Neural crest cell (in vitro differentiated cells): ENCODE measurements around the gene MACIR. TPM values are rescaled to one million over a fixed set of nuclear protein-coding genes. Genes with fewer than 3 reads are reported as not detected.
"Not testable (repeated sequence)": the region's sequence is repeated elsewhere in the genome, so short reads cannot be mapped to it uniquely, and the experiment has no call there.

Experiments
- DNase-seq: peaks from one replicate; pipeline ENCODE4 v3.0.0; 2021; ENCODE audit warnings: low read depth, mixed read lengths, low spot score
- H3K27ac Mint-ChIP-seq: one replicate; pipeline ENCODE4 v1.8.0; 2021; ENCODE audit warnings: mild to moderate bottlenecking, mixed read lengths; ENCODE audit not compliant: unreplicated experiment
- H3K27me3 Mint-ChIP-seq: 2 replicates; pipeline ENCODE4 v1.8.0; 2021; ENCODE audit warnings: low read depth, mild to moderate bottlenecking, mixed read lengths
- H3K36me3 Mint-ChIP-seq: 2 replicates; pipeline ENCODE4 v1.8.0; 2021; ENCODE audit warnings: low read depth, mild to moderate bottlenecking, mixed read lengths
- H3K4me1 Mint-ChIP-seq: 2 replicates; pipeline ENCODE4 v1.8.0; 2021; ENCODE audit warnings: mixed read lengths
- H3K4me3 Mint-ChIP-seq: one replicate; pipeline ENCODE4 v1.8.0; 2021; ENCODE audit warnings: mild to moderate bottlenecking, mixed read lengths
- H3K9me3 Mint-ChIP-seq: 2 replicates; pipeline ENCODE4 v1.8.0; 2021; ENCODE audit warnings: mixed read lengths
- total RNA-seq: library from RNA; stranded (reverse); gene quantifications from 2 replicates; pipeline ENCODE4 v1.2.1, GENCODE V29; 2021
- TF ChIP-seq, protein P1 (sequence below): fragments of 200-600 bp; sonication (generic); conservative IDR thresholded peaks from 2 replicates; pipeline ENCODE4 v1.5.0; 2021; ENCODE audit warnings: antibody characterized with exemption, mild to moderate bottlenecking

The MACIR gene
- total RNA-seq, 1 donor from 2014 or later: 25.7 TPM

GRCh38 chr5:103216697-103217096, 41.9 kb upstream of the MACIR start:
- TF ChIP-seq, protein P1, sequence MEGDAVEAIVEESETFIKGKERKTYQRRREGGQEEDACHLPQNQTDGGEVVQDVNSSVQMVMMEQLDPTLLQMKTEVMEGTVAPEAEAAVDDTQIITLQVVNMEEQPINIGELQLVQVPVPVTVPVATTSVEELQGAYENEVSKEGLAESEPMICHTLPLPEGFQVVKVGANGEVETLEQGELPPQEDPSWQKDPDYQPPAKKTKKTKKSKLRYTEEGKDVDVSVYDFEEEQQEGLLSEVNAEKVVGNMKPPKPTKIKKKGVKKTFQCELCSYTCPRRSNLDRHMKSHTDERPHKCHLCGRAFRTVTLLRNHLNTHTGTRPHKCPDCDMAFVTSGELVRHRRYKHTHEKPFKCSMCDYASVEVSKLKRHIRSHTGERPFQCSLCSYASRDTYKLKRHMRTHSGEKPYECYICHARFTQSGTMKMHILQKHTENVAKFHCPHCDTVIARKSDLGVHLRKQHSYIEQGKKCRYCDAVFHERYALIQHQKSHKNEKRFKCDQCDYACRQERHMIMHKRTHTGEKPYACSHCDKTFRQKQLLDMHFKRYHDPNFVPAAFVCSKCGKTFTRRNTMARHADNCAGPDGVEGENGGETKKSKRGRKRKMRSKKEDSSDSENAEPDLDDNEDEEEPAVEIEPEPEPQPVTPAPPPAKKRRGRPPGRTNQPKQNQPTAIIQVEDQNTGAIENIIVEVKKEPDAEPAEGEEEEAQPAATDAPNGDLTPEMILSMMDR: no peak
- Mint-ChIP-seq H3K36me3 (peaks cover 9% of the 10 kb centered on the region), H3K9me3 (no peaks in the 10 kb centered on the region), H3K4me3 (no peak overlapping the region), H3K4me1 (peaks cover 17% of the 10 kb centered on the region), H3K27me3 (no peaks in the 10 kb centered on the region), H3K27ac (no peak overlapping the region)
- no peak for DNase-seq

DNA sequence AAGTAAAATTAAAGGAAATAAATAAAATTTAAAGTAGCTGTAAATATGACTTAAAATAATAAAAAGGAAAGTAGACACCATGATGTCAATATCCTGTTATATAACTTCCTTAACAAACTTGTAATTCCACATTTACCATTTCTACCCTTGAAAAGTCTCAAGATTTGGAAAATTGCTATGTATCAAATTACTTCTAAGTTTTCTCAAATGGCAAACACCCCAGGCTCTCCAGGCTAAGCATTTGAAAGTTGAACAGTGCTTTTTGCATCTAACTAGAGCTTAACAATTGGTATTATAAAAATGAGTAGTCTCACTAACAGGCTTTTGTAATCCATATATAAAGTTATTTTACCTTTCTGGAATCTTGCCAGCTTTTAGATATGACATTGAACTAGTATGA, 41.5 kb upstream of the MACIR start:
- TF ChIP-seq, protein P1: no peak
- DNase-seq: no peak
- H3K27ac Mint-ChIP-seq: no peak overlapping the region
- no peak overlapping the region for H3K4me3 Mint-ChIP-seq
- H3K4me1 Mint-ChIP-seq: peaks cover 17% of the 10 kb centered on the region
- no peaks in the 10 kb centered on the region for H3K9me3 Mint-ChIP-seq
- H3K27me3 Mint-ChIP-seq: no peaks in the 10 kb centered on the region
- H3K36me3 Mint-ChIP-seq: peaks cover 9% of the 10 kb centered on the region

DNA sequence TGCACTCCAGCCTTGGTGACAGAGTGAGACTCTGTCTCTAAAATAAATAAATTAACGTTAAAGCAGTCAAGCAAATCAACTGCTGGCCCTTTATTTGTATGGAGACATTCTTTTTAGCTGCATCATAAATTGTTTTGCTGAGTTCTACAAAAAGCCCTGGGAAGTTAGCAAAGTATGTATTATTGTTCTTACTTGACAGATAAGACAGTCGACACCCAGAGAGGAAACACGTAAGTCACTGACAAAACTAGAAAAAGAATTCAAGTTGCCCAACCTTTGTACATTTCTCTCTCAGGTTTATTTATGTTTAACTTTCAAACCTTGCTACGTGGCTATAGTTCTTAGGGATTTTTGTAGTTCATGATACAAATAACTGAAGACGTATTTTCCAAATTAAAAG, 40.4 kb upstream of the MACIR start:
- no peak for DNase-seq
- TF ChIP-seq, protein P1: no peak
- H3K9me3 Mint-ChIP-seq: no peaks in the 10 kb centered on the region
- no peak overlapping the region for H3K27ac Mint-ChIP-seq
- no peak overlapping the region for H3K4me3 Mint-ChIP-seq
- H3K4me1 Mint-ChIP-seq: peaks cover 17% of the 10 kb centered on the region
- peaks cover 9% of the 10 kb centered on the region for H3K36me3 Mint-ChIP-seq
- no peaks in the 10 kb centered on the region for H3K27me3 Mint-ChIP-seq

- H3K4me1 Mint-ChIP-seq: peaks cover 10% of the 10 kb centered on the region
- not testable (repeated sequence) for DNase-seq, H3K4me3 Mint-ChIP-seq, H3K9me3 Mint-ChIP-seq, H3K27me3 Mint-ChIP-seq, H3K27ac Mint-ChIP-seq, H3K36me3 Mint-ChIP-seq
These were observed 39.5 kb upstream of the MACIR start for GRCh38 chr5:103219074-103219473.

DNA sequence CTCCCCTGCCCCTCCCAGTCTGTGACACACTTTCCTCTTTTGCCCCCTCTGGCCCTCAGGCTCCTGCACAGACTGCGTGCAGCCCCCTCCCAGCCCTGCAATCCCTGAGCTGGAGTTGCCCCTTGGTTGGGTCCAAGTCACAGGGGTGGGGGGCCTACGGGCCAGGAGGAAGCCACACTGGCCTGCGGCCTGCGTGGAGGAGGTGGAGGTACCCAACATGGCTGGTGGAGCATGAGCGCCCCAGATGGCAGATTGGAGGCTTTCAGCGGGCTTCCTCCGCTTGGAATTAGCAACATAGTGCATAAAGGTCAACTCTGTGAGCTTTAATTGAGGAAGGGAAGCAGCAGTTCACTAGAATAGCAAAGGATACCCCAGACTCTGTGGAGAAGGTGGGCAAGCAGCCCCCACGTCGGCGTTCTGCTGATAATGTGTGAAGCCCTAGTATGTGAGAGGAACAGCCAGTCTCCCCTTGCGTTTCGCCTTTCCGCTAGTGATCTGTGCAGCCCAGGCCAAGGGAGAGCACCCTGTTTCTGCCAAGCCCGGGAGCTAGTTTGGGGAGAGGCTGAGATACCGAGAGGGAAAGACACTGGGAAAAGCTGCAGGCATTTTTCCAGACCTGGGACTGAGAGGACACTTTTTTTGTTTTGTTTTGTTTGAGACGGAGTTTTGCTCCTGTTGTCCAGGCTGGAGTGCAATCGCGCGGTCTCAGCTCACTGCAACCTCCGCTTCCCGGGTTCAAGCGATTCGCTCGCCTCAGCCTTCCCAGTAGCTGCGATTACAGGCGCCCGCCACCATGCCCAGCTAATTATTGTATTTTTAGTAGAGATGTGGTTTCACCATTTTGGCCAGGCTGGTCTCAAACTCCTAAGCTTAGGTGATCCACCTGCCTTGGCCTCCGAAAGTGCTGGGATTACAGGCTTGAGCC, 35.3 kb upstream of the MACIR start:
- TF ChIP-seq, protein P1: no peak
- no peak for DNase-seq
- Mint-ChIP-seq H3K27ac (no peak overlapping the region), H3K9me3 (peaks cover 10% of the 10 kb centered on the region), H3K4me1 (no peaks in the 10 kb centered on the region), H3K27me3 (no peaks in the 10 kb centered on the region), H3K4me3 (no peak overlapping the region), H3K36me3 (peaks cover 9% of the 10 kb centered on the region)
